Colonic mucosa (tissue), 4 donors: ENCODE measurements around the gene MRPL47. TPM values are rescaled to one million over a fixed set of nuclear protein-coding genes. Genes with fewer than 3 reads are reported as not detected.

ENCODE experiments used
- DNase-seq: peaks from one replicate; pipeline ENCODE4 v3.0.0-alpha.2; 2020
- H3K27ac ChIP-seq: fragments of 200-600 bp; one replicate; pipeline ENCODE4 v1.8.0; 2021
- H3K27me3 ChIP-seq: fragments of 200-600 bp; one replicate; pipeline ENCODE4 v1.8.0; 2021
- H3K36me3 ChIP-seq: fragments of 200-600 bp; one replicate; pipeline ENCODE4 v1.8.0; 2021
- H3K4me1 ChIP-seq: fragments of 200-600 bp; one replicate; pipeline ENCODE4 v1.8.0; 2021; ENCODE audit warnings: mild to moderate bottlenecking
- H3K4me3 ChIP-seq: fragments of 200-600 bp; one replicate; pipeline ENCODE4 v1.8.0; 2021
- H3K9ac ChIP-seq, 2 donors: one replicate each; pipeline ENCODE4 v1.7.0; 2013; ENCODE audit warnings: control low read depth in 2 of 2, low read depth in 2 of 2, low read length in 2 of 2
- H3K9me3 ChIP-seq: fragments of 200-600 bp; one replicate; pipeline ENCODE4 v1.8.0; 2021
- CTCF ChIP-seq: fragments of 200-600 bp; IDR thresholded peaks from one replicate; pipeline ENCODE4 v1.8.0; 2022; ENCODE audit warnings: antibody characterized with exemption, mild to moderate bottlenecking
- intact Hi-C: fragments of 100-400 bp; cut with DNase I; formaldehyde crosslinking; loops from one replicate; pipeline ENCODE4 v1.14.1; 2022
- total RNA-seq, 2 donors: library from RNA; stranded (reverse); fragmentation: NEBNext Ultra II Directional in 1 of 2; extraction: Animal tissue kit (Norgen Biotek cat#: 25700) in 1 of 2; gene quantifications; one replicate each; pipeline ENCODE4 v1.2.1, GENCODE V29; 2021
- donor health status: healthy.
- donor health status: DM: no; HTN: no; CAD: no.
- donor health status: DM: no; HTN: no; CAD: no.

Gene MRPL47
- total RNA-seq, 2 donors from 2014 or later, result 37.3 to 46.4 TPM

GRCh38 chr3:179542375-179542774, 62.1 kb downstream of the MRPL47 start:
- Histone ChIP-seq H3K9ac (no peak overlapping the region), H3K27me3 (no peaks in the 10 kb centered on the region), H3K9me3 (no peaks in the 10 kb centered on the region), H3K4me3 (no peak overlapping the region), H3K4me1 (no peaks in the 10 kb centered on the region), H3K36me3 (no peaks in the 10 kb centered on the region), H3K27ac (no peak overlapping the region)
- intact Hi-C loops, result no loop called here
- TF ChIP-seq CTCF, result no peak
- DNase-seq, result no peak

GRCh38 chr3:179541596-179541995, 62.8 kb downstream of the MRPL47 start:
- no peak overlapping the region for H3K27ac ChIP-seq
- no peaks in the 10 kb centered on the region for H3K4me1 ChIP-seq
- intact Hi-C loops, result no loop called here
- H3K27me3 ChIP-seq, result no peaks in the 10 kb centered on the region
- no peak overlapping the region for H3K9ac ChIP-seq
- no peak for TF ChIP-seq CTCF
- no peaks in the 10 kb centered on the region for H3K36me3 ChIP-seq
- H3K9me3 ChIP-seq, result no peaks in the 10 kb centered on the region
- no peak for DNase-seq
- H3K4me3 ChIP-seq, result no peak overlapping the region

- Histone ChIP-seq H3K27ac (no peak overlapping the region), H3K9ac (no peak overlapping the region), H3K4me3 (no peak overlapping the region), H3K9me3 (no peaks in the 10 kb centered on the region), H3K36me3 (no peaks in the 10 kb centered on the region), H3K4me1 (no peaks in the 10 kb centered on the region), H3K27me3 (no peaks in the 10 kb centered on the region)
- intact Hi-C loops, result no loop called here
- TF ChIP-seq CTCF, result no peak
- no peak for DNase-seq
Measured at GRCh38 chr3:179541094-179541493, 63.3 kb downstream of the MRPL47 start.

Other genes starting within 250 kb of the MRPL47 start
- gene GNB4, start 153.2 kb downstream of the MRPL47 start, total RNA-seq, result 10 to 100 TPM in 1 of 2 donors, 1 to 10 TPM in 1; 3.1 to 10.4 TPM
- gene ACTL6A, start 41.7 kb downstream of the MRPL47 start, total RNA-seq, result 10 to 100 TPM; 37.2 to 49.7 TPM
- gene NDUFB5, start 156 bp upstream of the MRPL47 start, total RNA-seq, result 100 to 1,000 TPM; 154 to 159 TPM
- 1 to 10 TPM; 4.3 to 6.6 TPM for gene USP13, start 48.4 kb upstream of the MRPL47 start, total RNA-seq